ENCODE results near the gene SLC11A1.

SLC11A1 gene, protein sequence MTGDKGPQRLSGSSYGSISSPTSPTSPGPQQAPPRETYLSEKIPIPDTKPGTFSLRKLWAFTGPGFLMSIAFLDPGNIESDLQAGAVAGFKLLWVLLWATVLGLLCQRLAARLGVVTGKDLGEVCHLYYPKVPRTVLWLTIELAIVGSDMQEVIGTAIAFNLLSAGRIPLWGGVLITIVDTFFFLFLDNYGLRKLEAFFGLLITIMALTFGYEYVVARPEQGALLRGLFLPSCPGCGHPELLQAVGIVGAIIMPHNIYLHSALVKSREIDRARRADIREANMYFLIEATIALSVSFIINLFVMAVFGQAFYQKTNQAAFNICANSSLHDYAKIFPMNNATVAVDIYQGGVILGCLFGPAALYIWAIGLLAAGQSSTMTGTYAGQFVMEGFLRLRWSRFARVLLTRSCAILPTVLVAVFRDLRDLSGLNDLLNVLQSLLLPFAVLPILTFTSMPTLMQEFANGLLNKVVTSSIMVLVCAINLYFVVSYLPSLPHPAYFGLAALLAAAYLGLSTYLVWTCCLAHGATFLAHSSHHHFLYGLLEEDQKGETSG

DNA sequence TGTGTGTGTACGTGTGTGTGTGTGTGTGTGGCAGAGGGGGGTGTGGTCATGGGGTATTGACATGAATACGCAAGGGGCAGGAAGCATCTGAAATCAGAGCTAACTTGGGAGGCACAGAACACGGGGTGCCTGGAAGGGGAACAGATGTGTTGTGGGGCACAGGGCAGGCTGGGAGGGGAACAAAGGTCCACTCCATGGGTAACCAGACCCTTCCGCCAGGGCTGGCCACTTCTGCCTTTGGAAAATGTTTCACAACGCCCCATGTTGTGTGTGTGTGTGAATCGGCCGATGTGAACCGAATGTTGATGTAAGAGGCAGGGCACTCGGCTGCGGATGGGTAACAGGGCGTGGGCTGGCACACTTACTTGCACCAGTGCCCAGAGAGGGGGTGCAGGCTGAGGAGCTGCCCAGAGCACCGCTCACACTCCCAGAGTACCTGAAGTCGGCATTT lies at the start of gene SLC11A1:
Gene SLC11A1 (plus strand): TSS at position 358 of the 451 bp plus-strand sequence. CDS start 96 bp downstream, outside the sequence.
- no peak for FAIRE-seq

- no peak for FAIRE-seq
Observed at GRCh38 chr2:218332288-218332687, 49.8 kb upstream of the SLC11A1 start.

GRCh38 chr2:218332920-218333645 lies 49.0 kb upstream of the SLC11A1 start:
- no peak for FAIRE-seq

DNA sequence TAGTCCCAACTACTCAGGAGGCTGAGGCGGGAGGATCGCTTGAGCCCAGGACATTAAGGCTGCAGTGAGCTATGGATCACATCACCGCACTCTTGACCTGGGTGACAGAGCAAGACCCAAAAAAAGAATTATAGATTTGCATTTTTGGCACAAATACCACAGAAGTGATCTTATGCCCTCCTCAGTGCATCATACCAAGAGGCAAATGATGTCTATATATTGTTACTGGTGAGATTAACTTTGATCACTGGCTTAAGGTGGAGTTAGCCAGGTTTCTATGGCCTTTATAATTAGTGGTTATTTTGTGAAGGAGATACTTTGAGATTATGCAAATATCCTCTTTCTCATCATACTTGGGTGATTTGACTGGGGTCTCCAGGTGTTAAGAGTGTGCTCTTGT lies 47.5 kb upstream of the SLC11A1 start:
- FAIRE-seq: no peak

GRCh38 chr2:218340656-218341055 lies 41.4 kb upstream of the SLC11A1 start:
- no peak for FAIRE-seq

- no peak for FAIRE-seq
Observed at GRCh38 chr2:218341381-218341780, 40.7 kb upstream of the SLC11A1 start.

DNA sequence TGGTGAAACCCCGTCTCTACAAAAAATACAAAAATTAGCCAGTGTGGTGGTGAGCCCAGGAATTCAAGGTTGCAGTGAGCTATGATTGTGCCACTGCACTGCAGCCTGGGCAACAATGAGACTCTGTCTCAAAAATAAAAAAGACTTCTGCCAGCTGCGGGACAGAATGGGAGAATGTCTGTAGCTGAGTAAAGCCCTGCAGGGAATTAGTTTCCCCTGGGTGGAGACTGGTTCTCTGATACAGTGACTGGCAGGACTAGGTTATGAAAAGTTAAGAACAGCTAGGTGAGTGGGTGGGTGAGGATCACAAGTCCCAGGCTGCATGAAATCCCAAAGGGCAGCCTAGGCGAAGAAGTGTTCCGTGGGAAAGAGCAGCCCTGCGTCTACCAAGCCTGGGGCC lies 39.2 kb upstream of the SLC11A1 start:
- FAIRE-seq: no peak

DNA sequence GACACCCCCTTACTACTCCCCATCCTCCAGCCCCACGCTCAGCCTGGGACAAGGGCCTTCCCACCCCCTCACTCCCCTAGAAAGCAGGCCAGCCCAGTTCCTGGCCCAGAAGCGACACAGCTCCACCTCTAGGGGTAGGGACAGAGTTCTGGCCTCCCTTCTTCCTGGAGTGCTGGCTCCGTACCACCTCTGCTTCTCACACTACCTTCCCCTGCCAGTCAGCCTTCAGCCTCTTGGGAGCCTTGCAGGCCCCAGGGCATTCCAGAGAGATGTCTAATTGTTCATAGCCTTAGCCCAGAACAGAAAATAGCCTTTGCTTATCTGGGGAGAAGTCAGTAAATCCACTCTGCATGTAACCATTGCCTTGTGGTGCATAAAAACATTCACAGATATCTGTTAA lies 38.5 kb upstream of the SLC11A1 start:
- no peak for FAIRE-seq

- no peak for FAIRE-seq
Observed at GRCh38 chr2:218344090-218344754, 37.9 kb upstream of the SLC11A1 start.

- no peak for FAIRE-seq
Observed at GRCh38 chr2:218344755-218345417, 37.2 kb upstream of the SLC11A1 start.

- no peak for FAIRE-seq
Observed at GRCh38 chr2:218345491-218346236, 36.4 kb upstream of the SLC11A1 start.

DNA sequence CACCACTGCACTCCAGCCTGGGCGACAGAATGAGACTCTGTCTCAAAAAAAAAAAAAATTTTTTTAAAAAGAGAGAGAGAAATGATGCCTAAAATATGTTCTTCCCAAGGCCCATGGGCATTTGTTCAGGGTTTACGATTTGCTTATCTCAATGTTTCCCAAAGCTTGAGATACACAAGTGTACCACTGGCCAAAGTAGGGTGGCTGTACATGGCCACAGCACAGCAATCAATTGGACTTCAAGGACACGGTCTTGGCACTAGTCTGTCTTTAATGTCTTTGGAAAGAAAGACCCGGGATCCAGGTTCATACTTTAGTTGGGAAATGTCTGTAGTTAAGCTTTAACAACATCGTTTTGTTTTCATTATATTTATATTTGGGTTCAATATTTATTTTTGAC lies 34.9 kb upstream of the SLC11A1 start:
- no peak for FAIRE-seq

GRCh38 chr2:218354045-218354444 lies 28.0 kb upstream of the SLC11A1 start:
- FAIRE-seq: no peak

GRCh38 chr2:218354850-218355443 lies 27.1 kb upstream of the SLC11A1 start:
- no peak for FAIRE-seq

GRCh38 chr2:218357236-218358177 lies 24.6 kb upstream of the SLC11A1 start:
- FAIRE-seq: no peak

DNA sequence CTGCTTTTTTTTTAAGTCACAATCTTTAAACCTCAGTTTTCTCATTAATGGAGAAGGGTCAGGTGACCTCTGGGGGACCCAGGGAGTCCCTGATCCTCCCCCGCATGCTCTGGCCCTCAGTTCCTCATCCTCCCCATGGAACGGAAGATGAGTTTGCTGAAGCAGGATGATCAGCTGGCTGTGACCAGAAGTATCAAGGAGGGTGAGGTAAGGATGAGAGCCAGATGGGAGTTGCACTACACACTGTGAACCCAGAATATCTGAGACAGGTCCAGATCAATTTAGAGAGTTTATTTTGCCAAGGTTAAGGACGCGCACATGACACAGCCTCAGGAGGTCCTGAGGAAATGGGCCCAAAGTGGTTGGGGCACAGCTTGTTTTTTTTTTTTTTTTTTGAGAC lies 21.6 kb upstream of the SLC11A1 start:
- no peak for FAIRE-seq

DNA sequence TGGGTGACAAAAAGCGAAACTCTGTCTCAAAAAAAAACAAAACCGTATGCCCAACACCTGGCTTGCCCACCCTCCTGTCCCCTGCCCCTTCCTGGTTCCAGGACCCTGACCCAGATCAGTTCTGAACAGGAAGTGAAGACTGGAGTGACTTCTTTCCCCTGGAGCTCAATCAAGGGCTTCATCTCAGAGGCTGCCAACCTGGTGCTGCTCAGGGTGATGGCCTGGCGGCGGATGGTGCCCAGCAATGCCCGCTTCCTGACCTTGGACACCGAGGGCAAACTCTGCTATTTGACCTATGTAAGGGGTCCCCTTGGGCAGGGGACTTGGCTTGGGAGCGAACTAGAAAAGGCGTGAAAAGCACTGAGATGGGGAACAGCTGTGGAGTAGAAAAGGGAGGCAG lies 19.5 kb upstream of the SLC11A1 start:
- no peak for FAIRE-seq

- FAIRE-seq: no peak
Observed at GRCh38 chr2:218363736-218364135, 18.3 kb upstream of the SLC11A1 start.

DNA sequence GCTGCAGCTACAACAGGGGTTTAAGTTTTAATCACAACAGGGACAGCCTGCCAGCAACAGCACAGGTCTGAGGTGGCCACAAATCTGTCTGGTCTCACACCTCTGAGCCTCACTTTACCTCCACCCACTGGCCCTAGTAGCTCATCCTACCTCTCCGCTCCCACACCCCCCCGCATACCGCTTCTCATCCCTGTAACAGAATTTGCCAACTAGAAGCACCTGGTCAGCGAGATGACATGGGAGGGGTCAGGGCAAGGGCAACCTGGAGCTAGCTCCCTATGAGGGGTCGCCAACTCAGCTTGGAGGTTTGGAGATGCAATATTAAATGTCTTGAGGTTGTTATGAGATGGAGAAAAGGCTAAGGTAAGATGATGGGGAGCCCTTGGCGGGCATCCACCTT lies 17.9 kb upstream of the SLC11A1 start:
- FAIRE-seq: no peak

All from endometrium (tissue), 2 donors.